Ovary (tissue), 9 donors: Measurements from ENCODE around the gene PER3. TPM values are rescaled to one million over a fixed set of nuclear protein-coding genes. Genes with fewer than 3 reads are reported as not detected.
A peak's percentile ranks its signal among the peaks of the same experiment; 100 is the strongest.

Source experiments
- DNase-seq, 5 donors: peaks; one replicate each; pipeline ENCODE4 v3.0.0-alpha.2; 2019 to 2020
- H3K27ac ChIP-seq, 2 donors: fragments of 200-600 bp; one replicate each; pipeline versions ENCODE4 v1.5.1 to v1.8.0; 2019 to 2022
- H3K27me3 ChIP-seq: fragments of 200-600 bp; one replicate; pipeline ENCODE4 v1.8.0; 2022
- H3K36me3 ChIP-seq: fragments of 200-600 bp; sonication (generic); one replicate; pipeline ENCODE4 v1.5.1; 2019
- H3K4me1 ChIP-seq: one replicate; pipeline ENCODE4 v1.8.1; 2013; ENCODE audit warnings: mild to moderate bottlenecking, moderate library complexity; ENCODE audit not compliant: insufficient read depth
- H3K4me3 ChIP-seq: fragments of 200-600 bp; sonication (generic); one replicate; pipeline ENCODE4 v1.5.1; 2017
- H3K9me3 ChIP-seq, 2 donors: fragments of 200-600 bp in 1 of 2; sonication (generic) in 1 of 2; one replicate each; pipeline versions ENCODE4 v1.5.1 to v1.8.1; 2013 to 2019; ENCODE audit warnings: mild to moderate bottlenecking in 1 of 2, moderate library complexity in 1 of 2
- EP300 ChIP-seq: sonication (generic); formaldehyde crosslinking; IDR thresholded peaks from one replicate; pipeline ENCODE4 v1.6.1; 2017; ENCODE audit warnings: antibody characterized with exemption
- POLR2A ChIP-seq: fragments of 450-650 bp; IDR thresholded peaks from one replicate; pipeline ENCODE4 v1.6.1; 2017; ENCODE audit warnings: antibody characterized with exemption, mild to moderate bottlenecking, moderate library complexity
- WGBS, 3 donors: extraction: QIAGEN DNeasy Blood & Tissue Kit in 1 of 3; methylation state at CpG; one replicate each; pipeline versions ENCODE4 v1.1.5 to v1.1.7; 2013 to 2017; 5-methylcytosine and 5-hydroxymethylcytosine counted together
- intact Hi-C, 4 donors: fragments of 100-400 bp; cut with DNase I; formaldehyde crosslinking; loops; one replicate each; pipeline versions ENCODE4 v1.11.0 to v1.15.1; 2022 to 2023
- polyA plus RNA-seq, 2 donors: library from polyadenylated mRNA; stranded (reverse); fragments of 200-250 nt in 1 of 2; fragments of 350-450 nt in 1 of 2; fragmentation: Illumina TruSeq in 1 of 2; extraction: RNeasy Lipid Tissue Mini Kit (QIAGEN cat#74804) in 1 of 2; gene quantifications; one replicate each; pipeline ENCODE4 v1.2.3, GENCODE V29; 2013 to 2014
- total RNA-seq, 7 donors: library from RNA; depleted of rRNA in 2 of 7; stranded (reverse); fragments of >200 nt in 2 of 7; fragmentation: NEBNext Ultra II Directional in 3 of 7; extraction: Animal tissue kit (Norgen Biotek cat#: 25700) in 3 of 7; gene quantifications; one replicate each; pipeline versions ENCODE4 v1.1.0 to v1.2.4, GENCODE V29; 2016 to 2023
- TF ChIP-seq, protein P1 (sequence below), 3 donors: fragments of 450-650 bp in 2 of 3; fragments of 200-600 bp in 1 of 3; IDR thresholded peaks; one replicate each; pipeline versions ENCODE4 v1.5.1 to v1.8.0; 2016 to 2022; ENCODE audit warnings: antibody characterized with exemption in 3 of 3, mild to moderate bottlenecking in 1 of 3
- donor health status: DM: no; HTN: no; CAD: no; lungs with moderate emphysema.
- donor health status: DM: no; HTN: no; CAD: no.
- donor health status: Bipolar disorder and iron deficiency.
- donor health status: DM: yes; HTN: yes; CAD: no.
- donor health status: DM: no; HTN: no; CAD: no.
- donor health status: DM: yes; HTN: yes; CAD: no.

PER3 gene
- total and polyA plus RNA-seq, 9 donors: 11.9 to 49.8 (median 25.3) TPM

DNA sequence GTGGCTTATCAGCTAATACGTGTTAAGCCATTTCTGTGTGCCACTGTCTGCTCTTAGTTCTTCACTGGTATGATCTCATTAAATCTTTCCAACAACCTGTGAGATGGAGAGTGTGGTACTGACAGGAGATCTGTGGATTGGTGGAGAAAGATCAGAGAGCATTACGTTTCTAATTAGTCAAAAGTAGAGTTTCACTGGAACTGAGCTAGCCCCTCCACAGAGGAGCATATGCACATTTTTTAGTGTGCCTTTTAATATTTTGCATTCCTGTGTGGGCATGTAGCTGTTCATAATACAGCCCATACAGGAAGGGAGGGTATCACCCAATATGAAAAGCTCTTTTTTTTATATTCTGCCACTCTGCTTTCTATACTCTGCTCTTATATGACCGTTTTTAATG is 37.2 kb downstream of the PER3 start:
- no peaks in the 10 kb centered on the region for H3K9me3 ChIP-seq
- H3K4me1 ChIP-seq: no peaks in the 10 kb centered on the region
- H3K4me3 ChIP-seq: no peak overlapping the region
- no peaks in the 10 kb centered on the region for H3K27me3 ChIP-seq
- WGBS, 3 donors: 77 to 89% (median 86%) methylated on average over 3 of the region's 3 CpGs
- no peak for DNase-seq
- TF ChIP-seq, protein P1, sequence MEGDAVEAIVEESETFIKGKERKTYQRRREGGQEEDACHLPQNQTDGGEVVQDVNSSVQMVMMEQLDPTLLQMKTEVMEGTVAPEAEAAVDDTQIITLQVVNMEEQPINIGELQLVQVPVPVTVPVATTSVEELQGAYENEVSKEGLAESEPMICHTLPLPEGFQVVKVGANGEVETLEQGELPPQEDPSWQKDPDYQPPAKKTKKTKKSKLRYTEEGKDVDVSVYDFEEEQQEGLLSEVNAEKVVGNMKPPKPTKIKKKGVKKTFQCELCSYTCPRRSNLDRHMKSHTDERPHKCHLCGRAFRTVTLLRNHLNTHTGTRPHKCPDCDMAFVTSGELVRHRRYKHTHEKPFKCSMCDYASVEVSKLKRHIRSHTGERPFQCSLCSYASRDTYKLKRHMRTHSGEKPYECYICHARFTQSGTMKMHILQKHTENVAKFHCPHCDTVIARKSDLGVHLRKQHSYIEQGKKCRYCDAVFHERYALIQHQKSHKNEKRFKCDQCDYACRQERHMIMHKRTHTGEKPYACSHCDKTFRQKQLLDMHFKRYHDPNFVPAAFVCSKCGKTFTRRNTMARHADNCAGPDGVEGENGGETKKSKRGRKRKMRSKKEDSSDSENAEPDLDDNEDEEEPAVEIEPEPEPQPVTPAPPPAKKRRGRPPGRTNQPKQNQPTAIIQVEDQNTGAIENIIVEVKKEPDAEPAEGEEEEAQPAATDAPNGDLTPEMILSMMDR (IDR thresholded peaks at IDR 0.05): no peak
- TF ChIP-seq EP300 (no peak), POLR2A (no peak)
- intact Hi-C loops: no loop called here
- no peak overlapping the region for H3K27ac ChIP-seq
- no peaks in the 10 kb centered on the region for H3K36me3 ChIP-seq

DNA sequence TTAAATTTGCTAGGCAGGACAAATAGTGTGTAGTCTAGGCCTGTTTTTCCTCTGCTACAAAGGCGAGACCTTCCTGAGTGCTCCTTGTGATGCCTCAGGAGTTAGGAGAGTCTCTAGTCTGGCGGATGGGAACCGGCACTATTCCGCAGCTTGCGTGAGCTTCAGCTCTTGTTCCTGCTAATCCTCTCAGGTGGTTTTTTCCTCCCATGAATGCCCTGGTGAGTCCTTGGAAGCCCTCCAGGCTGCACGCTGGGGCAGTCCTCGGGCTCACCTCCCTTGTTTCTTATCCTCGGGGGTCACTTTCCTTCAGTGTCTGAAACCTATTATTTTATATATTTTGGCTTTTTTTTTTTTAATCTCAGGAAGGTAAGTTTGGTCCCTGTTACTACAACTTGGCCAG is 40.6 kb downstream of the PER3 start:
- no peaks in the 10 kb centered on the region for H3K4me1 ChIP-seq
- H3K27ac ChIP-seq: no peak overlapping the region
- 93 to 96% (median 96%) methylated on average over 8 of the region's 8 CpGs for WGBS, 3 donors
- DNase-seq: no peak
- H3K27me3 ChIP-seq: no peaks in the 10 kb centered on the region
- intact Hi-C loops: no loop called here
- no peaks in the 10 kb centered on the region for H3K36me3 ChIP-seq
- no peak overlapping the region for H3K4me3 ChIP-seq
- no peak for TF ChIP-seq POLR2A
- no peak for TF ChIP-seq EP300
- TF ChIP-seq, protein P1 (IDR thresholded peaks at IDR 0.05): no peak
- H3K9me3 ChIP-seq: no peaks in the 10 kb centered on the region

DNA sequence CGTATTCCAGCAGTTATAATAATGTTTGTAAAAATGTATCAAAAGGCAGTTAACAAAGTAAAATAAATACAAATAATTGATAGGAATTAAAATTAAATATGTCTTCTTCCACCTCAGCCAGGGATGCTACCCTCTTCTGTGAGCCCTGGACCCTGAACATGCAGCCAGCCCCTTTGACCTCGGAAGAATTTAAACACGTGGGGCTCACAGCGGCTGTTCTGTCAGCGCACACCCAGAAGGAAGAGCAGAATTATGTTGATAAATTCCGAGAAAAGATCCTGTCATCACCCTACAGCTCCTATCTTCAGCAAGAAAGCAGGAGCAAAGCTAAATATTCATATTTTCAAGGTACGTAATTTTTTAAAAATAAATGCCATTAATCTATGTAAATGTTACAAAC is 42.3 kb downstream of the PER3 start:
- no peaks in the 10 kb centered on the region for H3K27me3 ChIP-seq
- no peak overlapping the region for H3K27ac ChIP-seq
- H3K4me3 ChIP-seq: no peak overlapping the region
- 63 to 79% (median 73%) methylated on average over 7 of the region's 7 CpGs for WGBS, 3 donors
- no peaks in the 10 kb centered on the region for H3K4me1 ChIP-seq
- no peak for DNase-seq
- no peak for TF ChIP-seq POLR2A
- no peak for TF ChIP-seq EP300
- TF ChIP-seq, protein P1 (IDR thresholded peaks at IDR 0.05): no peak
- H3K9me3 ChIP-seq: no peaks in the 10 kb centered on the region
- no peaks in the 10 kb centered on the region for H3K36me3 ChIP-seq
- intact Hi-C loops: no loop called here

DNA sequence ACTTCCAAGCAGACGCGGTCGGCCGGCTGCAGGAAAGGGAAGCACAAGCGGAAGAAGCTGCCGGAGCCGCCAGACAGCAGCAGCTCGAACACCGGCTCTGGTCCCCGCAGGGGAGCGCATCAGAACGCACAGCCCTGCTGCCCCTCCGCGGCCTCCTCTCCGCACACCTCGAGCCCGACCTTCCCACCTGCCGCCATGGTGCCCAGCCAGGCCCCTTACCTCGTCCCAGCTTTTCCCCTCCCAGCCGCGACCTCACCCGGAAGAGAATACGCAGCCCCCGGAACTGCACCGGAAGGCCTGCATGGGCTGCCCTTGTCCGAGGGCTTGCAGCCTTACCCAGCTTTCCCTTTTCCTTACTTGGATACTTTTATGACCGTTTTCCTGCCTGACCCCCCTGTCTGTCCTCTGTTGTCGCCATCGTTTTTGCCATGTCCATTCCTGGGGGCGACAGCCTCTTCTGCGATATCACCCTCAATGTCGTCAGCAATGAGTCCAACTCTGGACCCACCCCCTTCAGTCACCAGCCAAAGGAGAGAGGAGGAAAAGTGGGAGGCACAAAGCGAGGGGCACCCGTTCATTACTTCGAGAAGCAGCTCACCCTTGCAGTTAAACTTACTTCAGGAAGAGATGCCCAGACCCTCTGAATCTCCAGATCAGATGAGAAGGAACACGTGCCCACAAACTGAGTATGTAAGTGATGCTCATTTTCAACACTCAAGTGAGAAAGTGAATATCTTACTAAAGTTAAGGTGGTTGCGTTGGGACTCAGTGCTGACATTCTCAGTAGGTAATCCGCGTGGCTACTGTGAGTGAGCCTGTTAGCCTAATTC is 43.2 kb downstream of the PER3 start:
- 77 to 87% (median 84%) methylated on average over 39 of the region's 39 CpGs for WGBS, 3 donors

More for the DNA sequence above, 43.2 kb downstream of the PER3 start:
- peak overlapping the region; percentile 22 for H3K4me3 ChIP-seq
- TF ChIP-seq, protein P1 (IDR thresholded peaks at IDR 0.05): no peak
- TF ChIP-seq POLR2A (no peak), EP300 (no peak)
- no peaks in the 10 kb centered on the region for H3K27me3 ChIP-seq
- no peak overlapping the region for H3K27ac ChIP-seq
- H3K36me3 ChIP-seq: no peaks in the 10 kb centered on the region
- H3K9me3 ChIP-seq: no peaks in the 10 kb centered on the region
- intact Hi-C loops: no loop called here
- DNase-seq: peak in 1 of 5 donors; percentile 31
- H3K4me1 ChIP-seq: no peaks in the 10 kb centered on the region
